ENCODE data around the gene MAPKAP1.

The MAPKAP1 gene

DNA sequence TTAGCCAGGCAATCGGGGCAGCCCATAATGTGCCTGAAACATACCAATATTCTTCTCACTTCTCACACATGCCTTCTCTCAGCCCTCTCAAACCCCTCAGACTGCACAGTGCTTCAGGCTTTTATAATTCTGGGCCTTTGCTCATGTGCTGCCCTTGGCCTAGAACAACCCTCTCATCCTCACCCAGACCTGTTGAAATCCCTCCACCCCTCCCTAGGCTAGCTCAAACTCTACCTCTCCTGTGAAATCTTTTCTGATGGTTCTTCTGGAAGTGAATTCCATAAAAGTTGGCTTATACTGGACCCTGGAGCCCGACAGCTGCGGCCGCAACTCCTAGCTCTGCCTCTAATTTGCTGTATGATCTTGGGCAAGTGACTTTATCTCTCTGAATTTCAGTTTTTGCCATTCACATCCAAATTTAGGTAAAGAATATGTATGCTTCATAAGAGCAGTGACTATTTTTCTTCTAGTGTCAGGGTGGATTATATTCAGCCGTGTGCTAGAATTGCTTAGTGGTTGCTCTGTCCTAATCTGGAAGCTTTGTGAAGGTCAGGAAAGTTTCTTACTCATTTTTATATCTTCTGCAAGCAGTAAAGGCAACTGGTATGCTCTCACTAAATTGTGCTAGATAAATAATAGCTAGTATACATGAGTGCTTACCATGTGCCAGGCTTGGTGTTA, 221.4 kb downstream of the MAPKAP1 start:
- ATAC-seq (ENCODE audit: insufficient read depth, low read depth) (no peak), DNase-seq (no peak)
- no peak overlapping the region for H3K27ac ChIP-seq (ENCODE audit: low read length)
- no peak overlapping the region for H3K9ac ChIP-seq (ENCODE audit: low read depth, low read length)
- no peak overlapping the region for H3K4me2 ChIP-seq (ENCODE audit: insufficient read depth, low read length)
- no peaks in the 10 kb centered on the region for H3K4me1 ChIP-seq (ENCODE audit: insufficient read depth, low read length)
- H3K36me3 ChIP-seq (ENCODE audit: insufficient read depth, low read length): peaks cover 10% of the 10 kb centered on the region
- no peaks in the 10 kb centered on the region for H3K27me3 ChIP-seq (ENCODE audit: insufficient read depth, low read length, poor library complexity)
- no peak overlapping the region for H3K4me3 ChIP-seq (ENCODE audit: low read depth in 1 of 2, low read length in 2 of 2)
- H4K20me1 ChIP-seq (ENCODE audit: insufficient read depth, low read length): no peaks in the 10 kb centered on the region
- no peaks in the 10 kb centered on the region for H3K79me2 ChIP-seq (ENCODE audit: insufficient read depth, low read length)
- TF ChIP-seq EZH2 (IDR thresholded peaks at IDR 0.05; ENCODE audit: borderline replicate concordance, low read depth, low read length, severe bottlenecking): no peak
- TF ChIP-seq, protein P1, sequence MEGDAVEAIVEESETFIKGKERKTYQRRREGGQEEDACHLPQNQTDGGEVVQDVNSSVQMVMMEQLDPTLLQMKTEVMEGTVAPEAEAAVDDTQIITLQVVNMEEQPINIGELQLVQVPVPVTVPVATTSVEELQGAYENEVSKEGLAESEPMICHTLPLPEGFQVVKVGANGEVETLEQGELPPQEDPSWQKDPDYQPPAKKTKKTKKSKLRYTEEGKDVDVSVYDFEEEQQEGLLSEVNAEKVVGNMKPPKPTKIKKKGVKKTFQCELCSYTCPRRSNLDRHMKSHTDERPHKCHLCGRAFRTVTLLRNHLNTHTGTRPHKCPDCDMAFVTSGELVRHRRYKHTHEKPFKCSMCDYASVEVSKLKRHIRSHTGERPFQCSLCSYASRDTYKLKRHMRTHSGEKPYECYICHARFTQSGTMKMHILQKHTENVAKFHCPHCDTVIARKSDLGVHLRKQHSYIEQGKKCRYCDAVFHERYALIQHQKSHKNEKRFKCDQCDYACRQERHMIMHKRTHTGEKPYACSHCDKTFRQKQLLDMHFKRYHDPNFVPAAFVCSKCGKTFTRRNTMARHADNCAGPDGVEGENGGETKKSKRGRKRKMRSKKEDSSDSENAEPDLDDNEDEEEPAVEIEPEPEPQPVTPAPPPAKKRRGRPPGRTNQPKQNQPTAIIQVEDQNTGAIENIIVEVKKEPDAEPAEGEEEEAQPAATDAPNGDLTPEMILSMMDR (IDR thresholded peaks at IDR 0.05; ENCODE audit: borderline replicate concordance, extremely low read depth, low read length, poor library complexity, severe bottlenecking): no peak
- no peak overlapping the region for H2AFZ ChIP-seq (ENCODE audit: low read depth, low read length)
- H3K9me3 ChIP-seq (ENCODE audit: insufficient read depth, low read length, severe bottlenecking): no peaks in the 10 kb centered on the region

DNA sequence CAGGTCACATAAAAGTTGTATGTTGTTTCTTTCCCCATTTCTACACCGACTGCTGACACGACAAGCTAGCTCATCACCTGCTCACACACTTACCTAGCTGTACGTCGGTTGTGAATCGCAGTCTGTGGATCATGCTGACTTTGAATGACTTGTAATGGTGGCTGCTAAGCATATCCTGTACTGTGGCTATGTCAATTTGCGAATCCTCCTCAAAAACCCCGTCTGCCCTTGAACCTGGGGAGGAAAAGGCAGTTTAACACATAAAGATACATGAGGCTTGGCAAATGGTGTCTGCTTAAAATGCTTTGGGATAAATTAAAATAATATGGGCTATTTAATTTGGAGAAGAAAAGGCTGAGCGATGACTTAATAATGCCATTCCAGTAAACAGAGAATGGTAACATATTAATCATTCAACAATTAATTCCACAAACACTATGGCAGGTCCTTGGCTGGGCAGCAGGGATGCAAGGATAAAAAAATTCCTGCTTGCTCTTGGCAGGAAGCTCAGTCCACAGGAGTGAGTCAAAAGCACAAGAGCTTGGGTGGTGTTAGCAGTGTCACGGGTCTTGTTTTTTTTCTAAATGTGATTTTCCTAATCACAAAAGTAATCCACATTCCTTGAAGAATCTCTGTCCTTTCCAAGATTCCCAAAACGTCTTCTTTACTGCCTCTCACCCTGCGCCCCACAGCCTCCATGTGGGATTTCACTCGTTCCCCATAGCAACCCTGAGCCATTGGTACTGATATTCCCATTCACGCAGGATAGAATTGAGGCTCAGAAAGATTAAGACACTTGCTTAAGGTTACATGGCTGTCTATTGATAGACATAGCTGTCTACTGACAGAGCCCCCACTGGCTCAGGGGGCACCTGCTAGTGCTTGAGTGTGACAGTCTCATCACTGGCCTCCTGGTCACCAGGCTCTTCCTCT, 222.4 kb downstream of the MAPKAP1 start:
- TF ChIP-seq, protein P1 (IDR thresholded peaks at IDR 0.05; ENCODE audit: borderline replicate concordance, extremely low read depth, low read length, poor library complexity, severe bottlenecking): no peak
- TF ChIP-seq EZH2 (IDR thresholded peaks at IDR 0.05; ENCODE audit: borderline replicate concordance, low read depth, low read length, severe bottlenecking): no peak

DNA sequence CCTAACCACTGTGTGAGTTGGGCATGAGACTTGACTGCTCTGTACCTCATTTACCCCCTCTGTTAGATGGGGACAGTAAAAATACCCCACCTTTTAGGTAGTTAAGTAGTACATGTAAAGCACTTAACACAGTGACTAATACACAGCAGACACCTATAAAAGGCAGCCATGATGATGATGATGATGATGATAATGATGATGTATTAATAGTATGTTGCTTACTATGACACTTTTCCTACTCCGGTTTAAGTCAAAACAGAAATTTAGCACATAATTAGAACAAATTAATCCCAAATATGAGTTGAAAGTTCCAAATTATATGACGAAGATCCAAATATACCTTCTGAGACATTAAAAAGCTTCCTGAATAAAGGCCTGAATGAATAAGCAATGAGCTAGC, 223.3 kb downstream of the MAPKAP1 start:
- no peaks in the 10 kb centered on the region for H3K79me2 ChIP-seq (ENCODE audit: insufficient read depth, low read length)
- H3K4me3 ChIP-seq (ENCODE audit: low read depth in 1 of 2, low read length in 2 of 2): no peak overlapping the region
- no peak for ATAC-seq (ENCODE audit: insufficient read depth, low read depth)
- no peak for TF ChIP-seq EZH2 (IDR thresholded peaks at IDR 0.05; ENCODE audit: borderline replicate concordance, low read depth, low read length, severe bottlenecking)
- TF ChIP-seq, protein P1 (IDR thresholded peaks at IDR 0.05; ENCODE audit: borderline replicate concordance, extremely low read depth, low read length, poor library complexity, severe bottlenecking): no peak
- H4K20me1 ChIP-seq (ENCODE audit: insufficient read depth, low read length): no peaks in the 10 kb centered on the region
- no peak overlapping the region for H2AFZ ChIP-seq (ENCODE audit: low read depth, low read length)
- no peak overlapping the region for H3K4me2 ChIP-seq (ENCODE audit: insufficient read depth, low read length)
- no peaks in the 10 kb centered on the region for H3K27me3 ChIP-seq (ENCODE audit: insufficient read depth, low read length, poor library complexity)
- peaks cover 19% of the 10 kb centered on the region for H3K36me3 ChIP-seq (ENCODE audit: insufficient read depth, low read length)
- no peaks in the 10 kb centered on the region for H3K4me1 ChIP-seq (ENCODE audit: insufficient read depth, low read length)
- H3K9me3 ChIP-seq (ENCODE audit: insufficient read depth, low read length, severe bottlenecking): no peaks in the 10 kb centered on the region
- H3K9ac ChIP-seq (ENCODE audit: low read depth, low read length): no peak overlapping the region
- no peak overlapping the region for H3K27ac ChIP-seq (ENCODE audit: low read length)
- no peak for DNase-seq

More for the DNA sequence above, 222.4 kb downstream of the MAPKAP1 start:
- DNase-seq: no peak
- H3K36me3 ChIP-seq (ENCODE audit: insufficient read depth, low read length): peaks cover 15% of the 10 kb centered on the region
- H3K79me2 ChIP-seq (ENCODE audit: insufficient read depth, low read length): no peaks in the 10 kb centered on the region
- H3K27ac ChIP-seq (ENCODE audit: low read length): no peak overlapping the region
- no peak overlapping the region for H3K4me3 ChIP-seq (ENCODE audit: low read depth in 1 of 2, low read length in 2 of 2)
- H3K4me2 ChIP-seq (ENCODE audit: insufficient read depth, low read length): no peak overlapping the region
- H2AFZ ChIP-seq (ENCODE audit: low read depth, low read length): no peak overlapping the region
- H3K4me1 ChIP-seq (ENCODE audit: insufficient read depth, low read length): no peaks in the 10 kb centered on the region
- no peak for ATAC-seq (ENCODE audit: insufficient read depth, low read depth)
- H3K27me3 ChIP-seq (ENCODE audit: insufficient read depth, low read length, poor library complexity): no peaks in the 10 kb centered on the region
- H3K9me3 ChIP-seq (ENCODE audit: insufficient read depth, low read length, severe bottlenecking): no peaks in the 10 kb centered on the region
- no peak overlapping the region for H3K9ac ChIP-seq (ENCODE audit: low read depth, low read length)
- no peaks in the 10 kb centered on the region for H4K20me1 ChIP-seq (ENCODE audit: insufficient read depth, low read length)

Data from DND-41 (cell line).